GM12891 (cell line): ENCODE results near the gene KDM6A.

Source experiments
- PAX5 ChIP-seq: IDR thresholded peaks from 2 replicates; pipeline ENCODE4 v1.6.1; 2011; ENCODE audit warnings: low read length, moderate library complexity, mild to moderate bottlenecking; ENCODE audit not compliant: insufficient read depth, severe bottlenecking
- POLR2A ChIP-seq: IDR thresholded peaks from 2 replicates; pipeline ENCODE4 v1.6.1; 2011; ENCODE audit warnings: low read depth, low read length, control low read depth
- POLR2AphosphoS5 ChIP-seq: IDR thresholded peaks from 2 replicates; pipeline ENCODE4 v1.6.1; 2011; ENCODE audit warnings: low read depth, low read length, control low read depth
- POU2F2 ChIP-seq: IDR thresholded peaks from 2 replicates; pipeline ENCODE4 v1.6.1; 2011; ENCODE audit warnings: low read depth, mild to moderate bottlenecking, control low read depth, low read length, moderate library complexity
- TAF1 ChIP-seq: IDR thresholded peaks from 2 replicates; pipeline ENCODE4 v1.6.1; 2011; ENCODE audit warnings: low read depth, low read length, control low read depth

DNA sequence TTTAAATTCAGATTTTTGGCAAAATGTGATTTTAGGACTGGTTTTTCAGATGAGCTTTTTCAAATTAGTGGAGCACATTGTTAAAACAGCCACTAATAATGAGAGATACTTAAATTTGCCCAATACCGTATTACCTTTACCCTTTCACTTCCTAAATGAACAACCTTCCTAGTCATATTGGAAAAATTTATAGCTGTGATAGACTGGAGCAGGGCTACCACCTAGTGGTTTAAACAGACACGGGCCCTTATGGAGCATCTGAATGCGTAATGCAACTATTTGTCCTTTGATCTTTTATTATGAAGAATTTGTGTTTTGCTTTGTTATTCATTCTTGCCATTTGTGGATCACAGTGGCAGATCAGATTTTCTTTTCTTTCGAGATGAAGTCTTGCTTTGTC, 72.7 kb downstream of the KDM6A start:
- TF ChIP-seq POLR2A (no peak), POLR2AphosphoS5 (no peak), POU2F2 (no peak), PAX5 (no peak), TAF1 (no peak)
